ENCODE results near the gene P3H2.
A peak's percentile ranks its signal among the peaks of the same experiment; 100 is the strongest.

P3H2 gene

DNA sequence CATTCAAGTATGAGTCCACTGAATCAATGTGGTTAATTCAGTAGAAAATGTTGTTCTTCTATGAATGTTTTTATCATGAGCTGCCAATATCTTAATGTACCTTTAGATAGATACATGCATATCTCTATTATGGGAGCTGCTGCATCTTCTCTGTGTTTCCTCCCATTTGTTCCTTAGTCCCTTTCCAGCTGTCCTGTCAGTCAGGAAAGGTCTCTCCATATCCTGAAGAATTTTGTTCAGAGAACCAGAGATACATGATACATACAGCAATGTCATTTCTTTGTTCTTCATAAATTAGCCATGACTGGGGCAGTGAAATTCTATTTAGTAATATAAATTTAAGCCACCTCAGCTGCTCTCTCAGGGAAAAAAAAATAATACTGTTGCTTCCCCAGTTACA is 103.7 kb downstream of the P3H2 start:
- no peak for DNase-seq

- no peak for DNase-seq
Measured at GRCh38 chr3:190014940-190015339, 105.8 kb downstream of the P3H2 start.

DNA sequence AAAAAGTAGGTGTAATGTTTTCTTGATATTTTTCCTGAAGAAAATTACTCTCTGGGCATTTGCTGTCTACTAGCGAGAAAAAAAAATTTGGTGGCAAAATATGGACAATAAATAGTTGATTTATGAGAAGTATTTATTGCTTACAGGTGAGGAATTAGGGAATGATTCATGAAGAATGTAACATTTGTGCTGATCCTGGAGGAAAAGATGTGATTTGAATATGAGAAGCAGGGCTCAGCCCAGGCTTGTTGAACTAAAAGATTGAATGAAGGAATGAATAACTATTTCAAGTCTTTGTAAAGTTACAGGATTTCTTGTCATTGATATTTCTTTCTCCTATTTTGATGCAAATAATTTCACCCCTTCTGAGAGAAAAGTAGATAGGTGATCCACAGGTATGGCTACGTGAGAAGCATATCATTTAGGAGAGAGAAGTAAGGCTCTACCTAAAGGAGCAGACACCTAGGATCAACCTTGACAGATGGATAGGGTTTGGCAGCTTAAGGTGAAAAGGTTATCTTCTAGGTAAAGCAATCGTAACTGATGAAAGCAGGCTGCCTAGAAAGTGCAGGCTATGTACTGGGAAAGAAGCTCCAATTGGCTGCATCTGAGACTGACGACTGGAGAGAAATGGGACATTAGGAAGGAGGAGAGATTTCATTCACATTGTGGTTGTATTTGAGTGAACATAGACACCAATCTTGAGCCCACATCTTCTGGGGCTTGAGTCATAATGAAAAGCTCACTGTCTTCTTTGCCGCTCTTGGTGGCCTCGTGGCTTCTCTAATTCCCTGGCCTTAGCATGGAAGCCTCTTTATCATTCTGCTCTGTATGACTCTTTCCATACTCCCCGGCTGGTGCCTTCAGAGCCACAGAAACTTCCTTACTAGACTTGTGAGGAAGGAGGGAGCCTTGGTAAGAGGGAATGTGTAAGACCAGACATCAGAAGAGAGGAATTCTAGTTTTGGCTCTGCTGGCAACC is 106.5 kb downstream of the P3H2 start:
- DNase-seq = no peak

DNA sequence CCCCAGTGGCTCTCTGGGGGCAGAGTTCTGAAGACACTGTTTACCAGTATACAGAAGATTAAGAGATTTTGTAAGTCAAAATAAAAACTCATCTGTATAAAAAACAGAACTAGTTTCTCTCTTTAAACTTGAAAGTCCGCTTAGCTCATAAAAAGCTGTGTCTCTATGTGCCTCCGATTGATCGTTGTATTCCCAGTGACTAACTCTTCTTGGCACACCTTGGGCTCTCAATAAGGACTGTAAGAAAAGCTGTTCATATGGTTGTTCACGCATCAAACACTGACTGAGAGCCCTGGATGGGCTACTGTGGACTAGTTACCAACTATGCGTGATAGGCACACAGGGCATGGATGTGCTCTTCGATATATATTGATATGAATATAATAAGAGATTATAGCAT is 107.9 kb downstream of the P3H2 start:
- DNase-seq = no peak

DNA sequence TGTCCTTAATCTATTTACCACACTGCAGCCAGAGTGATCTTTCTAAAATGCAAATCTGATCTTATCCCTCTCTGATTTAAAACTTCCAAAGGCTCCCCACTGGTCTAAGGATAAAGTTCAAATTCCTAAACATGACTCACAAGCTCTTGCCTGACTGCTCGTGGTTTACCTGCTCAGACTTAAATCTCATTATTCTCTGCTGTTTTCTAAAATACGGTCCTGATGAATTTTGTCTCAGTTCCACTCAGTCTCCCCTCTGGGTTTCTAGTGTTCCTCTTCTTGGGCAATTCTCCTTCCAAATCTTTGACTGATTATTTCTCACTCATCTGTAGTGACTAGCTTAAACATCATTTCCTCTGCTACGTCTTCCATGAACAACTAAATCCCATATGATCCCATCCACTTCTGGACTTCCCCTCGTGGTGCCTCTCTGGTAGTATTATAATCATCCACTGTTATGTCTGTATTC is 108.3 kb downstream of the P3H2 start:
- DNase-seq = peak; percentile 43

GRCh38 chr3:190010486-190010885 is 110.2 kb downstream of the P3H2 start:
- DNase-seq = no peak

GRCh38 chr3:190009614-190010013 is 111.1 kb downstream of the P3H2 start:
- no peak for DNase-seq

DNA sequence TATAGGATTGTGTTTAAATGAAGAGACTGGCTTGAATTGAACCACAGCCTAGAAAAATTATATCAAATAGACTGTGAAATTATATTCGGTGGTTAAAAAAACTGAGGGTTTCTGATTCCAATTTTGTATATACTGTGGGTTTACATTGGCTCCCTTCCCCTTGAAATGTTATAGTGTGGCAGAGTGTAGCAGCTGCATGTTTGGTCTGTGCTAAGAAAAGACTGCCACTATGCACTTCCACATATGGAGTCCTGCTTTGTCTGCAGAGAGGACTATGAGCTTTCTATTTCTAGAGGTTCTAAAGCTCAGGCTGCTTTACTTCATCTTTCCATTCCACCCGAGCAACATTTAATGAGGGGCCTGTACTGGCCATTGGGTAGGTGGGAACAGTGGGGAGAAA is 112.3 kb downstream of the P3H2 start:
- DNase-seq = peak; percentile 41

DNA sequence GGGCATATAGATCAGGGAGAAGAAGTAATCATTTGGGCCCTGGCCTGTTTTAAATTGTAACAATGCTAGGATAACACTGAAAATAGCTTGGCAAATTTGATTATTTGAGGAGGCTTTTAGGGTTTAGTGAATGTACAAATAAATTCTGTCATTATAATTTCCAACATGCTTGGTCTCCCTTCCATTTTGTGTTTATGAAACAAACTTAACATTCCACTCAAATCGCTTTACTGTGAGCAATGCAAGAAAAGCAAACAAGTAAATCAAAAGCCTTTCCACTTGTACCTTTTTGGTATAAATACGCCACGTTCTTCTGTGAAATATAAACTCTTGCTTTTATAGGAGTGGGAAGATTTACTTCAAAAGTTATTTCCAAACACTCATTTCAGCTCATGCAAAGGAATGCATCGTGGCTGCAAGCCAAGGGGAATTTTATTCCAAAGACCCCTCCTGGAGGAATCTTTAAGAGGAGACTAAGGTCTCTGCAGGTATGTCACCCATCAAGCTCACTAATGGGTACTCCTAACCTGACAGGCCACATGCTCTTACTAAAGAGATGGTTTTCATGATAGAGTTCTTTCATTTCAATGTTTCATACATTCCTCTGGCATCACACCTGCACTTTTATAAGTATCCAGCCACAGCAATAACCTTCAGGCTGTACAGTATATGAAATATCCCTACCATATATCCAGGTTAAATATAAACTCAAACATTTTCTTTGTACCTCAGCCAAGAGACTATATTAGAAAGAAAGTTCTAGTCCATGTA is 115.2 kb downstream of the P3H2 start:
- no peak for DNase-seq

DNA sequence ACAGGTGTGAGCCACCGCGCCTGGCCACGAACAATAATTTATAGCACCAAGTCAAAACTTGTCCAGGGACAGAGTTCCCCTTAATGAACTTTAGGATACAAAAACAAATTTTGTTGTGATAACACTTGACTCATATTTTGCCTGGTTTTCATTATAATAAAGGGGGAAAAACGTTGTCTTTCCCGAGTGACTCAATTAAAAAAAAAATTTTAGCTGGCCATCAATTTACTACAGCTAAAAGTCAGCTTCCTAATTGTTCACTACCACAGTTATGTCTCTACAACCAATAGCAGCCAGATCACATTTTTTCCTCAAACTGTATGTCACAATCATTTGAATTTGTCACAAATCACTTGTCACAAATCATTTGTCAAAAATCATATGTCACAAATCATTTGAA is 116.0 kb downstream of the P3H2 start:
- no peak for DNase-seq

DNA sequence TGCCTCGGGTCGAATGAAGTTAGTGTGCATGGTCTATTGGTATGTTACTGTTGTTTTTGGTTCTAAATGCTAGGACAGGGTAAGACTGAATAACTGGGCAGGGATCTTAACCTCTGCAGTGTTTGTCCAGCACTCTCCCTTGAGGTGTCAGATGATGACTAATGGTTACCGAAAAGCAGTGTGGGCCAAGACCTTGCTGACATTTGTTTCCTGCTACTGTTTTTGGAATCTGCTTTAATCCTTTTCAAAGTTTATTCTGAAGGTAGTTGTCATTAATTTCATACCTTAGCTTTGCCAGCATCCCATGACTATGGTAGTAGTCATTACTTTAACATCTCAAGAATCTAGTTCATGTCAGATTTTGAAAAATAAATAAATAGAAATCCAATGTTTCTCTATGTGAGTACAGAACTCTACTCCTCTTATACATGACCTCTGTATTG is 117.0 kb downstream of the P3H2 start:
- peak; percentile 81 for DNase-seq

- DNase-seq = no peak
Measured at GRCh38 chr3:190003068-190003467, 117.6 kb downstream of the P3H2 start.

DNA sequence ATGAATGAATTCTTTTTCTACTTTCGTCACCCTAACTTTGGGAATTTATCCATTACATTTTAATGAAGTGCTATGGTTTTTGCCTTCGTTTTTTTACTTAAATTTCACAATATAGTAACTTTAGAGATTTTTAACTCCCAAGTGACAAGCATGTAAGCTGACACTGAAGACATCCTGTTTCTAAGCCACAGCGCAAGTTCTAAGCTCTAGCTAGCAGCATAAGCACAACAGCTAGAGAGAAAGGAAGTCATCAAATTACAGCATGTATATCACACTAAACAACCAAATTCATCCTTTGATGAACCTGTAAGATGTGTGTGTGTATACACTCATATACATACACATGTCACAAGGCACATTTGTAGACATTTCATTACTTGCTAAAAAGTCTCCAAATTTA is 119.3 kb downstream of the P3H2 start:
- peak; percentile 56 for DNase-seq

GRCh38 chr3:190000861-190001196 is 119.9 kb downstream of the P3H2 start:
- no peak for DNase-seq

- DNase-seq = no peak
Measured at GRCh38 chr3:190000187-190000860, 120.4 kb downstream of the P3H2 start.

- peak; percentile 23 for DNase-seq
Measured at GRCh38 chr3:189999718-190000117, 121.0 kb downstream of the P3H2 start.

DNA sequence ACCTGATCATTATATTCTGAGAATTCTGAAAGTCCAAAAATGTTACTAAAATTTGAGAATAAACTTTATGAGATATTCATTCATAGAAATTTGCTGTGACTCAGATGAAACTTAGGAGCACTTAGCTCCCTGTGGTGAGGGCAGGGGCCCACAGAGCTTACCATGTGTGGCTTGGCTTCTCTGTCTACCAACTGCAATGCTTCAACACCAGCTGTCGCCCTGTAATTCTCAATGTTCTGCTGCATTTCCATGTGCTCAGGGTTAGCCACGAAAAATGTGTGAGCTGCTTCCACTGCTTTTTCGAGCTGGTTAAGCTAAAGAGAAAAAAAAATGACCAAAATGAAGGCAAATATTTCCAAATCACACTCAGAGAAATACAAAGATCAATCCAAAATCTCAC is 125.6 kb downstream of the P3H2 start:
- DNase-seq = peak; percentile 84

DNA sequence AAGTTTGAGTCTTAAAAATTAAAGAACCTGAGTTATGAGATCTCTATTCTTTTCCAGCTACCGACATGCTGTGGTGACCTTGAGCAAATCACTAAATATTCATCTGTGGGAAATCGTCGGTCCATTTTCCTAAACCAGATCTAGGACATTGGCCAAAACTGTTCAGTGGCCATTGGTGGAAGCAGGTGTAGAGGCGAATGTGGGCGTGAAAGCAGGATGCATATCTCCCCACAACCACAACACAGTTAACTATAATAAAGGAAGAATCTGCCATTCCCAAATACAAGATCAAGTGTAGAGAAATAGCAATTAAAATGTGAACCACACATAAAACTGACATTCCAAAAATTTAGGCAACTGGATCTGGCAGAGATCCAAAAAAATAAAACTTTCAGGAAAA is 129.9 kb downstream of the P3H2 start:
- no peak for DNase-seq

GRCh38 chr3:189988854-189989253 is 131.8 kb downstream of the P3H2 start:
- no peak for DNase-seq

DNA sequence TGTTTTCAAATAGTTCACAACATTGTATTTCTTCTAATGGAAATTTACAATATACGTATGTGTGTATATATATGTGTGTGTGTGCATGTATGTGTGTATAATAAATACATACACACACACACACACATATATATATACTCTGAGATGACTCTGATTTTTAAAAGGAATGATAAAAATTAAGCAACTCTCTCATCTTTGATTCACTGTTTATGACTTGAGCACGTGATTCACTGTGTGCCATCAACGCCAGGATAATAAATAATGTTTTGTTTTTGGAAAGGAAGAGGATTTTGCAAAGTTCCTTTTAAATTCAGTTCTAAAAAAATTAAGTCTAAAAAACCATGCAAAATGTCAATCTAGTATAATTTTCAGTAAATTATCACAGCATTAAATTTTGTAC is 132.4 kb downstream of the P3H2 start:
- no peak for DNase-seq

- peak; percentile 29 for DNase-seq
Measured at GRCh38 chr3:189985948-189986347, 134.7 kb downstream of the P3H2 start.

DNA sequence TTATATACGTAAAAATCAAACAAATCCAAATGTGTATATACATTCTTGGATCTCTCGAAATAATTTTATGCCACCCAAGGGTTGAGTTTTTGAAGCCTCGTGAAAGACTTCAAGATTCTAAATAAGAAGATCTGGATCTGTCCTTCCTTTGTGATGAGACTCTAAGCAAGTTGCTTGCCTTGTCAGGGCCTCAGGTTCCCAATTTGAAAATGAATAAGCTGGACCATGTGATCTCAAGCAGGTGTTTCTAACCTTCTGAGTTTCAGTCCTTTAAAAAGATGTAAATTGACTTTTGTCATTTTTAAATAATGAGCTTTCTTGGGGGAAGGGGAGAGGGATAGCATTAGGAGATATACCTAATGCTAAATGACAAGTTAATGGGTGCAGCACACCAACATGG is 137.1 kb downstream of the P3H2 start:
- no peak for DNase-seq

- DNase-seq = peak; percentile 29
Measured at GRCh38 chr3:189982321-189982945, 138.3 kb downstream of the P3H2 start.
